GM12878 (cell line): ENCODE data around the gene C3orf22. TPM values are rescaled to one million over a fixed set of nuclear protein-coding genes. Genes with fewer than 3 reads are reported as not detected.

ENCODE experiments used
- ATAC-seq: fragments of 200-7000 bp; cut with Tn5 transposase; 3 replicates; pipeline ENCODE4 v1.9.1; 2020; ENCODE audit warnings: mild to moderate bottlenecking, moderate library complexity
- BruUV-seq: library from RNA; stranded (reverse); fragments of 400-500 nt; replicated peaks from 2 replicates; lab custom pipeline; 2021; lab: Mats Ljungman, UMichigan
- CTCF ChIA-PET: fragments of 300-600 bp; sonication (Branson Sonifier 250); formaldehyde crosslinking; extraction: SDS; loops from one replicate; lab custom pipeline; 2021; ENCODE audit warnings: inconsistent platforms; lab: Yijun Ruan, JAX
- POLR2A ChIA-PET: fragments of 350-600 bp; formaldehyde crosslinking; extraction: SDS; loops from one replicate; lab custom pipeline; 2021; ENCODE audit warnings: inconsistent platforms; lab: Charles Lee
- RAD21 ChIA-PET: fragments of 300-600 bp; sonication (Branson Sonifier 250); formaldehyde crosslinking; loops from one replicate; lab custom pipeline; 2023; ENCODE audit warnings: antibody characterized with exemption; ENCODE audit not compliant: unreplicated experiment; lab: Charles Lee
- SMC1A ChIA-PET: fragments of 300-600 bp; sonication (Branson Sonifier 250); formaldehyde crosslinking; loops from one replicate; lab custom pipeline; 2023; ENCODE audit not compliant: unreplicated experiment, uncharacterized antibody; lab: Charles Lee
- DNase-seq: peaks from one replicate; pipeline ENCODE4 v3.0.0-alpha.2; 2011; ENCODE audit warnings: low read depth, low spot score
- FAIRE-seq: peaks from 3 replicates; lab custom pipeline; 2011; peaks lifted over from hg19 to GRCh38; lab: Jason Lieb, UNC
- H2AFZ ChIP-seq: 2 replicates; pipeline ENCODE4 v1.6.0; 2011; ENCODE audit warnings: low read depth, low read length, control low read depth; ENCODE audit not compliant: control insufficient read depth
- H3K27ac ChIP-seq: 2 replicates; pipeline ENCODE4 v1.5.1; 2011; ENCODE audit warnings: control low read depth; ENCODE audit not compliant: control insufficient read depth, insufficient read depth
- H3K27me3 ChIP-seq, 2 experiments: replicated peaks in 1 of 2; 2 replicates each; pipeline versions ENCODE4 v1.6.0 to v1.6.1; 2011; ENCODE audit warnings: low read length in 1 of 2; ENCODE audit not compliant: control insufficient read depth in 2 of 2, insufficient read depth in 2 of 2
- H3K36me3 ChIP-seq, 2 experiments: 2 replicates each; pipeline ENCODE4 v1.5.1; 2011; ENCODE audit warnings: low read length in 1 of 2; ENCODE audit not compliant: control insufficient read depth in 2 of 2, insufficient read depth in 2 of 2
- H3K4me1 ChIP-seq: 2 replicates; pipeline ENCODE4 v1.6.1; 2011; ENCODE audit warnings: mild to moderate bottlenecking, low read length, moderate library complexity, mixed read lengths; ENCODE audit not compliant: control insufficient read depth, insufficient read depth
- H3K4me2 ChIP-seq: 2 replicates; pipeline ENCODE4 v1.6.0; 2011; ENCODE audit warnings: control low read depth; ENCODE audit not compliant: control insufficient read depth, insufficient read depth
- H3K4me3 ChIP-seq: fragments of 200-600 bp; sonication (generic); 2 replicates; pipeline ENCODE4 v1.5.1; 2016
- H3K79me2 ChIP-seq: 2 replicates; pipeline ENCODE4 v1.6.0; 2011; ENCODE audit warnings: low read length; ENCODE audit not compliant: control insufficient read depth, insufficient read depth
- H3K9ac ChIP-seq: 2 replicates; pipeline ENCODE4 v1.8.0; 2011; ENCODE audit warnings: low read length, control low read depth, mixed read lengths; ENCODE audit not compliant: control insufficient read depth, insufficient read depth
- H3K9me3 ChIP-seq: replicated peaks from 3 replicates; pipeline ENCODE4 v1.5.1; 2011; ENCODE audit warnings: mild to moderate bottlenecking, low read length; ENCODE audit not compliant: control insufficient read depth, insufficient read depth
- H4K20me1 ChIP-seq: 2 replicates; pipeline ENCODE4 v1.6.0; 2011; ENCODE audit not compliant: control insufficient read depth, insufficient read depth
- CHD1 ChIP-seq: IDR thresholded peaks from 2 replicates; pipeline ENCODE4 v1.6.1; 2012; ENCODE audit warnings: low read depth, low read length, improper control_type of control experiment
- NFYB ChIP-seq: IDR thresholded peaks from 2 replicates; pipeline ENCODE4 v1.6.1; 2011; ENCODE audit warnings: low read depth, mild to moderate bottlenecking, low read length, improper control_type of control experiment, moderate library complexity; ENCODE audit not compliant: insufficient read depth
- YBX1 ChIP-seq: fragments of 450-650 bp; IDR thresholded peaks from 2 replicates; pipeline ENCODE4 v1.6.1; 2016; ENCODE audit warnings: antibody characterized with exemption
- WGBS: methylation state at CpG from one replicate; pipeline ENCODE4 v1.1.6; 2016; ENCODE audit warnings: low lambda C conversion rate; ENCODE audit not compliant: insufficient replicate concordance, insufficient coverage; ENCODE audit errors: missing lambda C conversion rate; 5-methylcytosine and 5-hydroxymethylcytosine counted together
- in situ Hi-C: fragments of 300-500 bp; cut with MboI; formaldehyde crosslinking; loops from 9 replicates; pipeline ENCODE4 v1.14.3; 2018; ENCODE audit warnings: mixed read lengths
- intact Hi-C: fragments of 100-400 bp; cut with micrococcal nuclease; formaldehyde crosslinking; loops from one replicate; pipeline ENCODE4 v1.14.2; 2022; ENCODE audit not compliant: unreplicated experiment
- polyA plus RNA-seq, 11 experiments: library from polyadenylated mRNA; depleted of rRNA in 4 of 11; unstranded in 6 of 11; stranded (reverse) in 5 of 11; fragments of >200 nt; fragmentation: Nextera tagmentation in 4 of 11; fragmentation: Illumina TruSeq in 1 of 11; extraction: Ambion mirVana in 4 of 11; extraction: Trizol in 1 of 11; gene quantifications; 1 replicate in 1 of 11; 2 replicates in 10 of 11; pipeline versions ENCODE4 v1.2.1 to v1.2.3, GENCODE V29; 2011 to 2016; ENCODE audit warnings: inconsistent platforms in 2 of 11, missing spikeins in 2 of 11, low read depth in 1 of 11
- total RNA-seq, 4 experiments: library from RNA; depleted of rRNA in 3 of 4; stranded (reverse); fragments of >200 nt in 3 of 4; fragmentation: Illumina TruSeq in 1 of 4; extraction: Trizol in 1 of 4; gene quantifications; 2 replicates each; pipeline versions ENCODE4 v1.2.1 to v1.2.3, GENCODE V29; 2013 to 2021
- TF ChIP-seq, protein P1 (sequence below): fragments of 450-650 bp; IDR thresholded peaks from 2 replicates; pipeline ENCODE4 v1.6.1; 2017; ENCODE audit warnings: mild to moderate bottlenecking
- TF ChIP-seq, protein P2 (sequence below): IDR thresholded peaks from 2 replicates; pipeline ENCODE4 v1.6.1; 2011; ENCODE audit warnings: mild to moderate bottlenecking, low read depth, low read length, moderate library complexity; ENCODE audit not compliant: insufficient replicate concordance

The C3orf22 gene
- total and polyA plus RNA-seq, 10 of the 15 experiments (the other 5 are each of a cell fraction or from before 2014, with no cell fraction given) = not detected

DNA sequence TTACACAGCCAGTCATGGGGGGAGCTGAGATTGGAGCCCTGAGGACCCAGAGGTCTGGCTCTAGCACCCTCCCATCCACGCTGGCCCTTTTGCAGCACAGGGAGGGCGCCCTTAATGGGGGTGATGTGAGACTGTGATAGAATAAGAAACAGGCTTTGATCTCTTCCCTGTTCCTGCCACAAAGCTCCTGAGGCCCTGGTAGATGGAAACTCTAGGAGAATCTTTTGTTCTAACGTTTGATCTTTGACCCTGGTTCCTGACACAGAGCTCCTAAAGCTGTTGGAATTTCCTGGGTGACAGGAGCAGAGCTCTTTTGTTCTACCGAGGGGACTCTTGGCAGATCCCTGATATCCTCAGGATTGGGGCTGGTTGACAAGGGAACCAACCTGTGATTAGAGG, 40.0 kb downstream of the C3orf22 start (continued):
- TF ChIP-seq, protein P1, sequence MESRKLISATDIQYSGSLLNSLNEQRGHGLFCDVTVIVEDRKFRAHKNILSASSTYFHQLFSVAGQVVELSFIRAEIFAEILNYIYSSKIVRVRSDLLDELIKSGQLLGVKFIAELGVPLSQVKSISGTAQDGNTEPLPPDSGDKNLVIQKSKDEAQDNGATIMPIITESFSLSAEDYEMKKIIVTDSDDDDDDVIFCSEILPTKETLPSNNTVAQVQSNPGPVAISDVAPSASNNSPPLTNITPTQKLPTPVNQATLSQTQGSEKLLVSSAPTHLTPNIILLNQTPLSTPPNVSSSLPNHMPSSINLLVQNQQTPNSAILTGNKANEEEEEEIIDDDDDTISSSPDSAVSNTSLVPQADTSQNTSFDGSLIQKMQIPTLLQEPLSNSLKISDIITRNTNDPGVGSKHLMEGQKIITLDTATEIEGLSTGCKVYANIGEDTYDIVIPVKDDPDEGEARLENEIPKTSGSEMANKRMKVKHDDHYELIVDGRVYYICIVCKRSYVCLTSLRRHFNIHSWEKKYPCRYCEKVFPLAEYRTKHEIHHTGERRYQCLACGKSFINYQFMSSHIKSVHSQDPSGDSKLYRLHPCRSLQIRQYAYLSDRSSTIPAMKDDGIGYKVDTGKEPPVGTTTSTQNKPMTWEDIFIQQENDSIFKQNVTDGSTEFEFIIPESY = no peak
- TF ChIP-seq NFYB = no peak
- TF ChIP-seq, protein P2, sequence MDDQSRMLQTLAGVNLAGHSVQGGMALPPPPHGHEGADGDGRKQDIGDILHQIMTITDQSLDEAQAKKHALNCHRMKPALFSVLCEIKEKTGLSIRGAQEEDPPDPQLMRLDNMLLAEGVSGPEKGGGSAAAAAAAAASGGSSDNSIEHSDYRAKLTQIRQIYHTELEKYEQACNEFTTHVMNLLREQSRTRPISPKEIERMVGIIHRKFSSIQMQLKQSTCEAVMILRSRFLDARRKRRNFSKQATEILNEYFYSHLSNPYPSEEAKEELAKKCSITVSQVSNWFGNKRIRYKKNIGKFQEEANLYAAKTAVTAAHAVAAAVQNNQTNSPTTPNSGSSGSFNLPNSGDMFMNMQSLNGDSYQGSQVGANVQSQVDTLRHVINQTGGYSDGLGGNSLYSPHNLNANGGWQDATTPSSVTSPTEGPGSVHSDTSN = no peak
- TF ChIP-seq, all 136 proteins: peak for 0

DNA sequence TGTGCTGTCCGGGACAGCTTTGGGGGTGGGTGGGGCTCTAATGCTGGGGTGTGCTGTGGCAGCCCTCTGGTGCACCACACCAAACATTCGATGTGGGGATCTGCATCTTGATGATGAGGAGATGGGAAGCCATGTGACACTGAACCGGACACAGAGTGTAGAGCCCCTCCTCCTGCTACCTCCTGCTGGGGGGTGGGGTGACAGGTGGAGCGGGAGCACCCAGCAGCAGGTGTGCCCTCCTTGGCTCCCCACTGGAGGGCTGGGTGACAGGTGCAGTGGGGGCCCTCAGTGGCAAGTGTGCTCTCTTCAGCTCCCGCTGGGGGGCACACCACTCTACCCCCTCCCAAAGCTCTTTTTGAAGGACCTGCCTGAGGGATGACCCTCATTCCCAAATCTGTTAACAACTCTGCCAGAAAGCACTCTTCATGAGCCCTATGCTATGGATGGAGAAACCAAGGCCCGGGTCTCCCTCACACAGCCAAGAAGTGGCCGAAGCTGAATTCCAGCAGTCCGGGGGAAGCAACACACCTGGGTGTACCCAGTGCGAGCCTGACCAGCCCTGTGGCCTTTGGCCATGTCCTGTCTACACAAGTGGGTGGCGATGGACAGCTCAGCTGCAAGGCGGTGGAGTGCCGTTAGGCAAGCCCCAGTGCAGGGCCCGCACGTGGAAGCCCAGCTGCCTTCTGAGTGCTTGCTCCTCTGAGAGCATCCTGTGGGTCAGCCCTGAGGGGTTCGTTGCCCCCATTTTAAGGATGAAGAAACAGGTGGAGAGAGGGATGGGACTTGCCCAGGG, 40.5 kb downstream of the C3orf22 start:
- in situ Hi-C loops (no loop called here), intact Hi-C loops (no loop called here)
- FAIRE-seq = no peak
- no TSS peak for BruUV-seq
- H4K20me1 ChIP-seq = no peaks in the 10 kb centered on the region; the same call in 1 of the 2 replicates
- no peak overlapping the region for H2AFZ ChIP-seq
- no peak overlapping the region for H3K4me3 ChIP-seq
- ChIA-PET CTCF (no interaction called here), RAD21 (no interaction called here), SMC1A (no interaction called here), POLR2A (no interaction called here)
- no peak for ATAC-seq
- H3K27me3 ChIP-seq = no peaks in the 10 kb centered on the region; a peak in 1 of 4 replicates
- no peak overlapping the region for H3K4me2 ChIP-seq
- H3K9ac ChIP-seq = no peak overlapping the region
- H3K79me2 ChIP-seq = no peaks in the 10 kb centered on the region
- H3K36me3 ChIP-seq = no peaks in the 10 kb centered on the region
- no peak for TF ChIP-seq CHD1
- TF ChIP-seq YBX1 = no peak
- no peaks in the 10 kb centered on the region for H3K4me1 ChIP-seq
- no peak overlapping the region for H3K27ac ChIP-seq
- no peaks in the 10 kb centered on the region for H3K9me3 ChIP-seq
- 53% methylated on average over 14 of the region's 15 CpGs for WGBS
- no peak for DNase-seq
